K562 (cell line): Measurements from ENCODE around the gene PNMA6F.

Experiments
- ELF1 ChIP-seq: fragments of 200-800 bp; sonication (Bioruptor generic); IDR thresholded peaks from 2 replicates; pipeline ENCODE4 v1.6.1; 2016; ENCODE audit warnings: missing genetic modification characterization, missing compliant biosample characterization
- MYC ChIP-seq, 2 experiments: fragments of 250-450 bp in 1 of 2; sonication (Bioruptor Pico) in 1 of 2; IDR thresholded peaks; 2 replicates each; pipeline versions ENCODE4 v1.5.1 to v1.6.1; 2012 to 2021; ENCODE audit warnings: low read depth in 2 of 2, borderline replicate concordance in 1 of 2, improper control_type of control experiment in 1 of 2, low read length in 1 of 2, mild to moderate bottlenecking in 1 of 2, moderate library complexity in 1 of 2
- NR2C2 ChIP-seq, 2 experiments: fragments of 200-800 bp in 1 of 2; sonication (Bioruptor generic) in 1 of 2; sonication (generic) in 1 of 2; formaldehyde crosslinking in 1 of 2; IDR thresholded peaks; 2 replicates each; pipeline versions ENCODE4 v1.6.1 to v1.8.0; 2016 to 2022; ENCODE audit warnings: mild to moderate bottlenecking in 1 of 2, missing compliant biosample characterization in 1 of 2, missing genetic modification characterization in 1 of 2, missing genetic modification reagents in 1 of 2
- NR3C1 ChIP-seq: sonication (generic); formaldehyde crosslinking; IDR thresholded peaks from 2 replicates; pipeline ENCODE4 v1.8.1; 2022; ENCODE audit warnings: missing genetic modification reagents
- POLR2A ChIP-seq: fragments of 450-650 bp; conservative IDR thresholded peaks from 2 replicates; pipeline ENCODE4 v1.6.1; 2016
- POLR2AphosphoS5 ChIP-seq: IDR thresholded peaks from 2 replicates; pipeline ENCODE4 v1.6.1; 2011; ENCODE audit warnings: mild to moderate bottlenecking, low read depth, low read length, moderate library complexity; ENCODE audit not compliant: control insufficient read depth, insufficient read depth
- RCOR1 ChIP-seq, 2 experiments: IDR thresholded peaks; 2 replicates each; pipeline ENCODE4 v1.6.1; 2012; ENCODE audit warnings: low read depth in 2 of 2, low read length in 2 of 2, borderline replicate concordance in 1 of 2, improper control_type of control experiment in 1 of 2
- USF1 ChIP-seq: sonication (generic); formaldehyde crosslinking; IDR thresholded peaks from 2 replicates; pipeline ENCODE4 v1.9.0; 2022; ENCODE audit warnings: mild to moderate bottlenecking, missing genetic modification reagents
- ZNF175 ChIP-seq: fragments of 200-800 bp; sonication (Bioruptor generic); IDR thresholded peaks from 2 replicates; pipeline ENCODE4 v1.6.1; 2016; ENCODE audit warnings: low read depth, mild to moderate bottlenecking, missing genetic modification characterization, missing compliant biosample characterization
- ZNF282 ChIP-seq: sonication (generic); formaldehyde crosslinking; IDR thresholded peaks from 2 replicates; pipeline ENCODE4 v1.8.1; 2023; ENCODE audit warnings: missing genetic modification reagents
- ZNF764 ChIP-seq: fragments of 250-450 bp; sonication (Bioruptor Pico); IDR thresholded peaks from 2 replicates; pipeline ENCODE4 v1.4.0; 2020; ENCODE audit warnings: low read depth, mild to moderate bottlenecking, moderate library complexity

GRCh38 chrX:153366119-153366518 lies 44.6 kb upstream of the PNMA6F start:
- TF ChIP-seq USF1 (CRISPR knock-in tag) = no peak
- TF ChIP-seq ELF1 (tag) = no peak
- no peak for TF ChIP-seq ZNF764 (CRISPR knock-in tag)
- no peak for TF ChIP-seq NR3C1 (CRISPR knock-in tag)
- TF ChIP-seq POLR2A = no peak
- no peak for TF ChIP-seq POLR2AphosphoS5
- no peak for TF ChIP-seq ZNF175 (CRISPR knock-in tag)
- no peak for TF ChIP-seq MYC (IDR thresholded peaks at IDR 0.05; ENCODE audit: low read depth, low read length)
- TF ChIP-seq MYC (CRISPR knock-in tag; IDR thresholded peaks at IDR 0.05; ENCODE audit: borderline replicate concordance, low read depth) = no peak
- TF ChIP-seq NR2C2 (CRISPR knock-in tag; IDR thresholded peaks at IDR 0.05) = no peak
- TF ChIP-seq NR2C2 (tag; IDR thresholded peaks at IDR 0.05) = no peak
- no peak for TF ChIP-seq ZNF282
- no peak for TF ChIP-seq RCOR1 (IDR thresholded peaks at IDR 0.05; ENCODE audit: borderline replicate concordance in 1 of 2, low read depth in 2 of 2, low read length in 2 of 2)
